OCI-LY7 (cell line): ENCODE results near the gene YPEL4.

Experiments
- CTCF ChIP-seq: fragments of 200-600 bp; sonication (generic); conservative IDR thresholded peaks from 2 replicates; pipeline ENCODE4 v1.5.1; 2014; ENCODE audit warnings: mild to moderate bottlenecking, antibody characterized with exemption, low read length, moderate library complexity, mixed read lengths
- EZH2phosphoT487 ChIP-seq: fragments of 200-600 bp; sonication (generic); IDR thresholded peaks from 2 replicates; pipeline ENCODE4 v1.6.1; 2018; ENCODE audit warnings: low read depth, borderline replicate concordance, mild to moderate bottlenecking, mixed run types, antibody characterized with exemption, low read length, moderate library complexity, mixed read lengths

GRCh38 chr11:57622263-57622662 lies 27.4 kb downstream of the YPEL4 start:
- TF ChIP-seq CTCF (no peak), EZH2phosphoT487 (no peak)
